HEK293 (cell line): ENCODE results near the gene ABHD11.

ENCODE experiments used
- CTCF ChIA-PET: fragments of 350-600 bp; formaldehyde crosslinking; extraction: SDS; loops from one replicate; lab custom pipeline; 2021; ENCODE audit warnings: antibody characterized with exemption; lab: Yijun Ruan, JAX
- POLR2A ChIA-PET: fragments of 300-600 bp; formaldehyde crosslinking; extraction: SDS; loops from one replicate; lab custom pipeline; 2020; ENCODE audit warnings: antibody characterized with exemption, inconsistent platforms; lab: Yijun Ruan, JAX
- H3K27ac ChIP-seq: fragments of 200-500 bp; sonication (Bioruptor generic); 2 replicates; pipeline ENCODE4 v1.5.1; 2014; ENCODE audit warnings: low read depth, low read length, control low read depth, inconsistent platforms; ENCODE audit errors: extremely low read depth
- H3K36me3 ChIP-seq, 2 experiments: fragments of 200-500 bp in 1 of 2; sonication (Bioruptor generic) in 1 of 2; 1 replicate in 1 of 2; 2 replicates in 1 of 2; pipeline ENCODE4 v1.5.1; 2014 to 2017; ENCODE audit warnings: inconsistent platforms in 2 of 2, low read length in 2 of 2; ENCODE audit not compliant: control insufficient read depth in 2 of 2, insufficient read depth in 1 of 2
- H3K4me1 ChIP-seq: fragments of 200-500 bp; sonication (Bioruptor generic); 2 replicates; pipeline ENCODE4 v1.5.1; 2014; ENCODE audit warnings: mild to moderate bottlenecking, low read length, inconsistent platforms; ENCODE audit not compliant: control insufficient read depth, insufficient read depth
- H3K4me3 ChIP-seq: 2 replicates; pipeline ENCODE4 v1.5.1; 2011; ENCODE audit warnings: low read depth, mild to moderate bottlenecking, control low read depth, low read length, moderate library complexity
- H3K9me3 ChIP-seq: fragments of 200-500 bp; sonication (Bioruptor generic); 2 replicates; pipeline ENCODE4 v1.5.1; 2014; ENCODE audit warnings: low read depth, low read length, inconsistent platforms; ENCODE audit not compliant: control insufficient read depth, insufficient read depth
- BCL11A ChIP-seq: fragments of 450-650 bp; formaldehyde crosslinking; IDR thresholded peaks from 2 replicates; pipeline ENCODE4 v1.5.1; 2016; ENCODE audit warnings: low read depth, missing biosample characterization, missing genetic modification characterization
- EGR2 ChIP-seq: fragments of 450-650 bp; formaldehyde crosslinking; IDR thresholded peaks from 2 replicates; pipeline ENCODE4 v1.5.1; 2016; ENCODE audit warnings: low read depth, missing biosample characterization, missing genetic modification characterization
- KLF7 ChIP-seq: fragments of 450-650 bp; formaldehyde crosslinking; IDR thresholded peaks from 2 replicates; pipeline ENCODE4 v1.5.1; 2016; ENCODE audit warnings: missing biosample characterization, missing genetic modification characterization, borderline replicate concordance
- KLF8 ChIP-seq: fragments of 450-650 bp; formaldehyde crosslinking; IDR thresholded peaks from 2 replicates; pipeline ENCODE4 v1.5.1; 2016; ENCODE audit warnings: missing biosample characterization, missing genetic modification characterization
- PRDM1 ChIP-seq: fragments of 450-650 bp; formaldehyde crosslinking; IDR thresholded peaks from 2 replicates; pipeline ENCODE4; 2016; ENCODE audit warnings: missing biosample characterization, missing genetic modification characterization
- SCRT1 ChIP-seq: fragments of 450-650 bp; formaldehyde crosslinking; IDR thresholded peaks from 2 replicates; pipeline ENCODE4 v1.5.1; 2016; ENCODE audit warnings: missing biosample characterization, missing genetic modification characterization, borderline replicate concordance
- YY2 ChIP-seq: fragments of 450-650 bp; formaldehyde crosslinking; IDR thresholded peaks from 2 replicates; pipeline ENCODE4 v1.5.1; 2016; ENCODE audit warnings: missing biosample characterization, missing genetic modification characterization
- ZBTB1 ChIP-seq: fragments of 450-650 bp; formaldehyde crosslinking; IDR thresholded peaks from 2 replicates; pipeline ENCODE4 v1.5.1; 2016; ENCODE audit warnings: missing biosample characterization, missing genetic modification characterization
- ZFP37 ChIP-seq: fragments of 450-650 bp; formaldehyde crosslinking; IDR thresholded peaks from 2 replicates; pipeline ENCODE4 v1.5.1; 2016; ENCODE audit warnings: missing biosample characterization, missing genetic modification characterization
- ZNF10 ChIP-seq: fragments of 450-650 bp; formaldehyde crosslinking; IDR thresholded peaks from 2 replicates; pipeline ENCODE4 v1.5.1; 2017; ENCODE audit warnings: missing biosample characterization, missing genetic modification characterization
- ZNF112 ChIP-seq: fragments of 450-650 bp; formaldehyde crosslinking; IDR thresholded peaks from 2 replicates; pipeline ENCODE4 v1.5.0; 2017; ENCODE audit warnings: missing biosample characterization, missing genetic modification characterization
- ZNF324 ChIP-seq: fragments of 450-650 bp; formaldehyde crosslinking; IDR thresholded peaks from 2 replicates; pipeline ENCODE4 v1.5.1; 2016; ENCODE audit warnings: missing biosample characterization, missing genetic modification characterization
- ZNF48 ChIP-seq: fragments of 450-650 bp; formaldehyde crosslinking; IDR thresholded peaks from 2 replicates; pipeline ENCODE4 v1.5.1; 2016; ENCODE audit warnings: missing biosample characterization, missing genetic modification characterization
- ZNF544 ChIP-seq: fragments of 450-650 bp; formaldehyde crosslinking; IDR thresholded peaks from 2 replicates; pipeline ENCODE4 v1.5.0; 2017; ENCODE audit warnings: missing biosample characterization, missing genetic modification characterization
- ZNF561 ChIP-seq: fragments of 450-650 bp; IDR thresholded peaks from 2 replicates; pipeline ENCODE4 v1.5.1; 2018; ENCODE audit warnings: missing biosample characterization, missing genetic modification characterization, borderline replicate concordance
- ZNF768 ChIP-seq: fragments of 450-650 bp; formaldehyde crosslinking; IDR thresholded peaks from 2 replicates; pipeline ENCODE4 v1.5.1; 2018; ENCODE audit warnings: missing biosample characterization, mild to moderate bottlenecking, missing genetic modification characterization
- ZNF776 ChIP-seq: fragments of 450-650 bp; formaldehyde crosslinking; IDR thresholded peaks from 2 replicates; pipeline ENCODE4 v1.5.0; 2017; ENCODE audit warnings: missing biosample characterization, missing genetic modification characterization, borderline replicate concordance
- TF ChIP-seq, protein P1 (sequence below): fragments of 450-650 bp; formaldehyde crosslinking; IDR thresholded peaks from 2 replicates; pipeline ENCODE4 v1.5.1; 2016; ENCODE audit warnings: missing biosample characterization, missing genetic modification characterization
- TF ChIP-seq, protein P2 (sequence below): fragments of 450-650 bp; formaldehyde crosslinking; IDR thresholded peaks from 2 replicates; pipeline ENCODE4 v1.5.1; 2016; ENCODE audit warnings: missing biosample characterization, missing genetic modification characterization
- TF ChIP-seq, protein P3 (sequence below): fragments of 450-650 bp; formaldehyde crosslinking; IDR thresholded peaks from 2 replicates; pipeline ENCODE4 v1.5.1; 2016; ENCODE audit warnings: missing biosample characterization, missing genetic modification characterization
- TF ChIP-seq, protein P4 (sequence below): fragments of 450-650 bp; formaldehyde crosslinking; IDR thresholded peaks from 2 replicates; pipeline ENCODE4 v1.5.1; 2016; ENCODE audit warnings: missing biosample characterization, missing genetic modification characterization
- TF ChIP-seq, protein P5 (sequence below): sonication (generic); formaldehyde crosslinking; IDR thresholded peaks from 2 replicates; pipeline ENCODE4 v1.8.1; 2022; ENCODE audit warnings: mild to moderate bottlenecking, moderate library complexity, missing genetic modification reagents
- TF ChIP-seq, protein P6 (sequence below): fragments of 450-650 bp; IDR thresholded peaks from 2 replicates; pipeline ENCODE4 v1.5.1; 2018; ENCODE audit warnings: missing biosample characterization, missing genetic modification characterization
- TF ChIP-seq, protein P7 (sequence below): fragments of 450-650 bp; formaldehyde crosslinking; optimal IDR thresholded peaks from 2 replicates; pipeline ENCODE3; 2016; ENCODE audit warnings: missing biosample characterization, mild to moderate bottlenecking, missing genetic modification characterization

Gene ABHD11, protein sequence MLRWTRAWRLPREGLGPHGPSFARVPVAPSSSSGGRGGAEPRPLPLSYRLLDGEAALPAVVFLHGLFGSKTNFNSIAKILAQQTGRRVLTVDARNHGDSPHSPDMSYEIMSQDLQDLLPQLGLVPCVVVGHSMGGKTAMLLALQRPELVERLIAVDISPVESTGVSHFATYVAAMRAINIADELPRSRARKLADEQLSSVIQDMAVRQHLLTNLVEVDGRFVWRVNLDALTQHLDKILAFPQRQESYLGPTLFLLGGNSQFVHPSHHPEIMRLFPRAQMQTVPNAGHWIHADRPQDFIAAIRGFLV

DNA sequence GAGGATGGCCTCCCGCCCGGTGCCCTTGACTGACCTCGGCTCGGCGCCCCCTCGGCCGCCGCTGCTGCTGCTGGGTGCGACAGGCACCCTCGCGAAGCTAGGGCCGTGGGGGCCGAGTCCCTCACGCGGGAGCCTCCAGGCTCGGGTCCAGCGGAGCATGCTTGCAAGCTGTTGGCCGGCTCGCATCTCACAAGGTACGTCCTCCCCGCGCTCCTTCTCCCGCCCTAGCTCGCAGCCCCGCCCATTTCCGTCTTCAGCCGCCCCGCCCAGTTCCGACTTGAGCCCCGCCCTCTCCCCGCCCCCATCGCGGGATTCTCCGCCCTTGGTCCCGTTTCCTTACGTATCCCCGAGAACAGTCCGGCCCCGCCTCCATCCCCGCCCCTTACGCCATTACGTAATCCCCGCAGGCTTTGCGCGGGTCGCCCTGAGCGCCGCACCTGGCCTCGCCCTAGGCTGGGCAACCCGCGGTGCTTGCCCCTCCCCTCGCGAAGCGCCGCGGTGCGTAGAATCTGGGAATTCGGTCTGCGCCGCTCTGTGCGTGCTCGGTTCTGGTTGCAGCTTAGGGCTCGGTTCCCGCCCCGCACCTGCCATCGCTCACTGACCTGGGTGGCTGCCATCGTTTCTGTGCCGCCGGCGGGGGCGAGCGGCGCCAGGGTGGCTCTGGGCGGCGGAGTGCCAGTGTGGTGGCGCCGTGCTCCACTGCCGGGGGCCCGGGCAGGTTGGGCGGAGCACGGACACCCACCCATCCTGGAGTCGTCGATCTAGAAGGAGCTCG lies at the start of gene ABHD11:
Gene ABHD11 (minus strand): TSS at position 191 of the 775 bp plus-strand sequence. CDS start 32 bp downstream, at position 159.
- peak within 1 kb of the TSS; percentile 67 for H3K4me3 ChIP-seq
- H3K36me3 ChIP-seq, result peaks cover 0 to 22% of the 10 kb centered on the region in 2 experiments; a peak in 2 of 3 replicates
- ChIA-PET POLR2A (interaction anchor here (0.6 to 3.0 kb wide), 21 partner anchors 10 to 315 kb away, joined by 3 to 16 read pairs (median 3); partner anchors contain the start of genes BAZ1B, CLDN3, METTL27 and MLXIPL), CTCF (interaction anchor here (0.6 to 3.3 kb wide), 7 partner anchors 13 to 134 kb away, joined by 3 to 18 read pairs (median 3); no protein-coding TSS in a partner anchor)
- H3K9me3 ChIP-seq, result no peaks in the 10 kb centered on the region
- H3K4me1 ChIP-seq, result peaks cover 8% of the 10 kb centered on the region
- peak within 1 kb of the TSS; percentile 90 for H3K27ac ChIP-seq
- peak; percentile 58; the same call in 1 of the 2 replicates for TF ChIP-seq ZNF10 (tag by site-specific recombination)
- TF ChIP-seq BCL11A, result no peak
- TF ChIP-seq, protein P1, sequence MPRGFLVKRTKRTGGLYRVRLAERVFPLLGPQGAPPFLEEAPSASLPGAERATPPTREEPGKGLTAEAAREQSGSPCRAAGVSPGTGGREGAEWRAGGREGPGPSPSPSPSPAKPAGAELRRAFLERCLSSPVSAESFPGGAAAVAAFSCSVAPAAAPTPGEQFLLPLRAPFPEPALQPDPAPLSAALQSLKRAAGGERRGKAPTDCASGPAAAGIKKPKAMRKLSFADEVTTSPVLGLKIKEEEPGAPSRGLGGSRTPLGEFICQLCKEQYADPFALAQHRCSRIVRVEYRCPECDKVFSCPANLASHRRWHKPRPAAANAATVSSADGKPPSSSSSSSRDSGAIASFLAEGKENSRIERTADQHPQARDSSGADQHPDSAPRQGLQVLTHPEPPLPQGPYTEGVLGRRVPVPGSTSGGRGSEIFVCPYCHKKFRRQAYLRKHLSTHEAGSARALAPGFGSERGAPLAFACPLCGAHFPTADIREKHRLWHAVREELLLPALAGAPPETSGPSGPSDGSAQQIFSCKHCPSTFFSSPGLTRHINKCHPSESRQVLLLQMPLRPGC, result 0 out of 2 replicates have a peak, but pooled peaks have one; percentile 7
- TF ChIP-seq, protein P2, sequence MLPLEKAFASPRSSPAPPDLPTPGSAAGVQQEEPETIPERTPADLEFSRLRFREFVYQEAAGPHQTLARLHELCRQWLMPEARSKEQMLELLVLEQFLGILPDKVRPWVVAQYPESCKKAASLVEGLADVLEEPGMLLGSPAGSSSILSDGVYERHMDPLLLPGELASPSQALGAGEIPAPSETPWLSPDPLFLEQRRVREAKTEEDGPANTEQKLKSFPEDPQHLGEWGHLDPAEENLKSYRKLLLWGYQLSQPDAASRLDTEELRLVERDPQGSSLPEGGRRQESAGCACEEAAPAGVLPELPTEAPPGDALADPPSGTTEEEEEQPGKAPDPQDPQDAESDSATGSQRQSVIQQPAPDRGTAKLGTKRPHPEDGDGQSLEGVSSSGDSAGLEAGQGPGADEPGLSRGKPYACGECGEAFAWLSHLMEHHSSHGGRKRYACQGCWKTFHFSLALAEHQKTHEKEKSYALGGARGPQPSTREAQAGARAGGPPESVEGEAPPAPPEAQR (tag by site-specific recombination), result no peak
- TF ChIP-seq, protein P3, sequence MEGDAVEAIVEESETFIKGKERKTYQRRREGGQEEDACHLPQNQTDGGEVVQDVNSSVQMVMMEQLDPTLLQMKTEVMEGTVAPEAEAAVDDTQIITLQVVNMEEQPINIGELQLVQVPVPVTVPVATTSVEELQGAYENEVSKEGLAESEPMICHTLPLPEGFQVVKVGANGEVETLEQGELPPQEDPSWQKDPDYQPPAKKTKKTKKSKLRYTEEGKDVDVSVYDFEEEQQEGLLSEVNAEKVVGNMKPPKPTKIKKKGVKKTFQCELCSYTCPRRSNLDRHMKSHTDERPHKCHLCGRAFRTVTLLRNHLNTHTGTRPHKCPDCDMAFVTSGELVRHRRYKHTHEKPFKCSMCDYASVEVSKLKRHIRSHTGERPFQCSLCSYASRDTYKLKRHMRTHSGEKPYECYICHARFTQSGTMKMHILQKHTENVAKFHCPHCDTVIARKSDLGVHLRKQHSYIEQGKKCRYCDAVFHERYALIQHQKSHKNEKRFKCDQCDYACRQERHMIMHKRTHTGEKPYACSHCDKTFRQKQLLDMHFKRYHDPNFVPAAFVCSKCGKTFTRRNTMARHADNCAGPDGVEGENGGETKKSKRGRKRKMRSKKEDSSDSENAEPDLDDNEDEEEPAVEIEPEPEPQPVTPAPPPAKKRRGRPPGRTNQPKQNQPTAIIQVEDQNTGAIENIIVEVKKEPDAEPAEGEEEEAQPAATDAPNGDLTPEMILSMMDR (tag by site-specific recombination), result peak; percentile 72
- TF ChIP-seq ZNF544 (tag by site-specific recombination), result no peak
- TF ChIP-seq ZNF768 (tag by site-specific recombination), result no peak
- TF ChIP-seq SCRT1, result no peak
- peak; percentile 95 for TF ChIP-seq KLF8 (tag by site-specific recombination)
- no peak for TF ChIP-seq PRDM1 (tag by site-specific recombination)
- no peak for TF ChIP-seq ZNF112 (tag by site-specific recombination)
- TF ChIP-seq EGR2 (tag by site-specific recombination), result peak; percentile 34; the same call in 1 of the 2 replicates
- TF ChIP-seq YY2 (tag by site-specific recombination), result peak; percentile 61; the same call in 1 of the 2 replicates
- TF ChIP-seq ZNF324 (tag by site-specific recombination), result peak; percentile 84
- TF ChIP-seq KLF7 (tag by site-specific recombination), result 0 out of 2 replicates have a peak, but pooled peaks have one; percentile 43
- peak; percentile 33; the same call in 1 of the 2 replicates for TF ChIP-seq ZFP37 (tag by site-specific recombination)
- no peak for TF ChIP-seq ZNF48
- TF ChIP-seq, protein P4, sequence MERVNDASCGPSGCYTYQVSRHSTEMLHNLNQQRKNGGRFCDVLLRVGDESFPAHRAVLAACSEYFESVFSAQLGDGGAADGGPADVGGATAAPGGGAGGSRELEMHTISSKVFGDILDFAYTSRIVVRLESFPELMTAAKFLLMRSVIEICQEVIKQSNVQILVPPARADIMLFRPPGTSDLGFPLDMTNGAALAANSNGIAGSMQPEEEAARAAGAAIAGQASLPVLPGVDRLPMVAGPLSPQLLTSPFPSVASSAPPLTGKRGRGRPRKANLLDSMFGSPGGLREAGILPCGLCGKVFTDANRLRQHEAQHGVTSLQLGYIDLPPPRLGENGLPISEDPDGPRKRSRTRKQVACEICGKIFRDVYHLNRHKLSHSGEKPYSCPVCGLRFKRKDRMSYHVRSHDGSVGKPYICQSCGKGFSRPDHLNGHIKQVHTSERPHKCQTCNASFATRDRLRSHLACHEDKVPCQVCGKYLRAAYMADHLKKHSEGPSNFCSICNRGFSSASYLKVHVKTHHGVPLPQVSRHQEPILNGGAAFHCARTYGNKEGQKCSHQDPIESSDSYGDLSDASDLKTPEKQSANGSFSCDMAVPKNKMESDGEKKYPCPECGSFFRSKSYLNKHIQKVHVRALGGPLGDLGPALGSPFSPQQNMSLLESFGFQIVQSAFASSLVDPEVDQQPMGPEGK, result peak; percentile 71; the same call in 1 of the 2 replicates
- TF ChIP-seq, protein P5, sequence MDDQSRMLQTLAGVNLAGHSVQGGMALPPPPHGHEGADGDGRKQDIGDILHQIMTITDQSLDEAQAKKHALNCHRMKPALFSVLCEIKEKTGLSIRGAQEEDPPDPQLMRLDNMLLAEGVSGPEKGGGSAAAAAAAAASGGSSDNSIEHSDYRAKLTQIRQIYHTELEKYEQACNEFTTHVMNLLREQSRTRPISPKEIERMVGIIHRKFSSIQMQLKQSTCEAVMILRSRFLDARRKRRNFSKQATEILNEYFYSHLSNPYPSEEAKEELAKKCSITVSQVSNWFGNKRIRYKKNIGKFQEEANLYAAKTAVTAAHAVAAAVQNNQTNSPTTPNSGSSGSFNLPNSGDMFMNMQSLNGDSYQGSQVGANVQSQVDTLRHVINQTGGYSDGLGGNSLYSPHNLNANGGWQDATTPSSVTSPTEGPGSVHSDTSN (CRISPR knock-in tag), result peak; percentile 74
- TF ChIP-seq ZNF776 (tag by site-specific recombination), result no peak
- TF ChIP-seq ZBTB1, result peak; percentile 89
- TF ChIP-seq, protein P6, sequence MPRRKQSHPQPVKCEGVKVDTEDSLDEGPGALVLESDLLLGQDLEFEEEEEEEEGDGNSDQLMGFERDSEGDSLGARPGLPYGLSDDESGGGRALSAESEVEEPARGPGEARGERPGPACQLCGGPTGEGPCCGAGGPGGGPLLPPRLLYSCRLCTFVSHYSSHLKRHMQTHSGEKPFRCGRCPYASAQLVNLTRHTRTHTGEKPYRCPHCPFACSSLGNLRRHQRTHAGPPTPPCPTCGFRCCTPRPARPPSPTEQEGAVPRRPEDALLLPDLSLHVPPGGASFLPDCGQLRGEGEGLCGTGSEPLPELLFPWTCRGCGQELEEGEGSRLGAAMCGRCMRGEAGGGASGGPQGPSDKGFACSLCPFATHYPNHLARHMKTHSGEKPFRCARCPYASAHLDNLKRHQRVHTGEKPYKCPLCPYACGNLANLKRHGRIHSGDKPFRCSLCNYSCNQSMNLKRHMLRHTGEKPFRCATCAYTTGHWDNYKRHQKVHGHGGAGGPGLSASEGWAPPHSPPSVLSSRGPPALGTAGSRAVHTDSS (tag by site-specific recombination), result no peak
- TF ChIP-seq ZNF561 (tag by site-specific recombination), result peak; percentile 60; the same call in 1 of the 2 replicates
- TF ChIP-seq, protein P7, sequence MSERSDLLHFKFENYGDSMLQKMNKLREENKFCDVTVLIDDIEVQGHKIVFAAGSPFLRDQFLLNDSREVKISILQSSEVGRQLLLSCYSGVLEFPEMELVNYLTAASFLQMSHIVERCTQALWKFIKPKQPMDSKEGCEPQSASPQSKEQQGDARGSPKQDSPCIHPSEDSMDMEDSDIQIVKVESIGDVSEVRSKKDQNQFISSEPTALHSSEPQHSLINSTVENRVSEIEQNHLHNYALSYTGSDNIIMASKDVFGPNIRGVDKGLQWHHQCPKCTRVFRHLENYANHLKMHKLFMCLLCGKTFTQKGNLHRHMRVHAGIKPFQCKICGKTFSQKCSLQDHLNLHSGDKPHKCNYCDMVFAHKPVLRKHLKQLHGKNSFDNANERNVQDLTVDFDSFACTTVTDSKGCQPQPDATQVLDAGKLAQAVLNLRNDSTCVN, result peak; percentile 88
